ENCODE data around the gene VAV3.
"Not testable (repeated sequence)": the region's sequence is repeated elsewhere in the genome, so short reads cannot be mapped to it uniquely, and the experiment has no call there.

Gene VAV3

GRCh38 chr1:108007531-108007930 lies 42.6 kb upstream of the VAV3 start:
- TF ChIP-seq CTCF (IDR thresholded peaks at IDR 0.05; ENCODE audit: control insufficient read depth, extremely low read depth, insufficient read depth): no peak
- no peak overlapping the region for H3K4me3 ChIP-seq (ENCODE audit: low read depth, low read length)
- DNase-seq (ENCODE audit: low read depth): no peak

- H3K4me3 ChIP-seq (ENCODE audit: low read depth, low read length): no peak overlapping the region
- TF ChIP-seq CTCF (IDR thresholded peaks at IDR 0.05; ENCODE audit: control insufficient read depth, extremely low read depth, insufficient read depth): no peak
- DNase-seq (ENCODE audit: low read depth): no peak
Measured at GRCh38 chr1:108007070-108007469, 42.1 kb upstream of the VAV3 start.

GRCh38 chr1:108004919-108005318 lies 39.9 kb upstream of the VAV3 start:
- not testable (repeated sequence) for H3K4me3 ChIP-seq (ENCODE audit: low read depth, low read length); DNase-seq (ENCODE audit: low read depth)

- TF ChIP-seq CTCF (IDR thresholded peaks at IDR 0.05; ENCODE audit: control insufficient read depth, extremely low read depth, insufficient read depth): no peak
- DNase-seq (ENCODE audit: low read depth): peak; percentile 18
- H3K4me3 ChIP-seq (ENCODE audit: low read depth, low read length): no peak overlapping the region
Measured at GRCh38 chr1:108000620-108001111, 35.7 kb upstream of the VAV3 start.

- no peak for DNase-seq (ENCODE audit: low read depth)
- no peak overlapping the region for H3K4me3 ChIP-seq (ENCODE audit: low read depth, low read length)
- no peak for TF ChIP-seq CTCF (IDR thresholded peaks at IDR 0.05; ENCODE audit: control insufficient read depth, extremely low read depth, insufficient read depth)
Measured at GRCh38 chr1:108000184-108000583, 35.2 kb upstream of the VAV3 start.

GRCh38 chr1:107997866-107998265 lies 32.9 kb upstream of the VAV3 start:
- no peak for DNase-seq (ENCODE audit: low read depth)
- no peak overlapping the region for H3K4me3 ChIP-seq (ENCODE audit: low read depth, low read length)
- no peak for TF ChIP-seq CTCF (IDR thresholded peaks at IDR 0.05; ENCODE audit: control insufficient read depth, extremely low read depth, insufficient read depth)

- H3K4me3 ChIP-seq (ENCODE audit: low read depth, low read length): no peak overlapping the region
- no peak for DNase-seq (ENCODE audit: low read depth)
- no peak for TF ChIP-seq CTCF (IDR thresholded peaks at IDR 0.05; ENCODE audit: control insufficient read depth, extremely low read depth, insufficient read depth)
Measured at GRCh38 chr1:107993920-107994319, 28.9 kb upstream of the VAV3 start.

Data from LNCaP clone FGC (cell line).